ENCODE measurements around the gene BCAR1.

GRCh38 chr16:75282466-75283281 lies 31.2 kb upstream of the BCAR1 start:
- TF ChIP-seq ZBTB21 (CRISPR knock-in tag; IDR thresholded peaks at IDR 0.05; ENCODE audit: borderline replicate concordance): no peak
- no peak for TF ChIP-seq CTCF (IDR thresholded peaks at IDR 0.05)
- TF ChIP-seq ZSCAN18 (CRISPR knock-in tag; IDR thresholded peaks at IDR 0.05): no peak
- no peak for TF ChIP-seq NR3C1 (CRISPR knock-in tag; conservative IDR thresholded peaks at IDR 0.05; ENCODE audit: low read depth)
- TF ChIP-seq EMX1 (CRISPR knock-in tag; IDR thresholded peaks at IDR 0.05): no peak
- TF ChIP-seq FOXK1 (CRISPR knock-in tag; IDR thresholded peaks at IDR 0.05): no peak

All from WTC11 (cell line).